GM18951 (cell line): ENCODE measurements around the gene UBXN11.

Experiments used
- POLR2A ChIP-seq: IDR thresholded peaks from 4 replicates; pipeline ENCODE4 v1.6.1; 2011; ENCODE audit warnings: mild to moderate bottlenecking; ENCODE audit not compliant: insufficient read length, insufficient read depth; ENCODE audit errors: extremely low read depth
- in situ Hi-C: fragments of 300-500 bp; cut with MboI; formaldehyde crosslinking; loops from one replicate; pipeline ENCODE4 v1.12.0; 2022; ENCODE audit warnings: low sequenced_read_pairs, mixed read lengths, inconsistent platforms; ENCODE audit not compliant: unreplicated experiment

The UBXN11 gene

GRCh38 chr1:26233903-26234643, 72.4 kb downstream of the UBXN11 start, which contains the start of gene CEP85:
TSS of gene CEP85 (plus strand) at chr1:26234200. CDS start at chr1:26239784, 5,584 bp downstream.
- TF ChIP-seq POLR2A: peak; percentile 97
- in situ Hi-C loops: no loop called here
